ENCODE measurements around the gene ACADM.

DNA sequence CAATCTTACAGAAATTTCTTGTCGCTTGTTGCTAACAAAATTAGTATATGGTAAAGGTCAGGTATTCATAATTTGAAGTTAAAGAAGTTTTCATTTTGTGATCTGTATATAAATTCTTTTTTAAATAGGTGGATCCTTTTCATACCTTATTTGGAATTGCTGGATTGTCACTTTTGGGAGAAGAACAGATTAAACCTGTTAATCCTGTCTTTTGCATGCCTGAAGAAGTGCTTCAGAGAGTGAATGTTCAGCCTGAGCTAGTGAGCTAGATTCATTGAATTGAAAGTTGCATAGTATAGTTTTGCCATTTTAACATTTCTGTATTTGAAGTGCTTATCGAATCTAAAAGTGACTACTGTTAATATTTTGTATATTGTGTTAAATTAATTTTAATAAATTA, 69.9 kb downstream of the ACADM start:
- TF ChIP-seq POLR2A (IDR thresholded peaks at IDR 0.05) = no peak
- TF ChIP-seq, protein P1, sequence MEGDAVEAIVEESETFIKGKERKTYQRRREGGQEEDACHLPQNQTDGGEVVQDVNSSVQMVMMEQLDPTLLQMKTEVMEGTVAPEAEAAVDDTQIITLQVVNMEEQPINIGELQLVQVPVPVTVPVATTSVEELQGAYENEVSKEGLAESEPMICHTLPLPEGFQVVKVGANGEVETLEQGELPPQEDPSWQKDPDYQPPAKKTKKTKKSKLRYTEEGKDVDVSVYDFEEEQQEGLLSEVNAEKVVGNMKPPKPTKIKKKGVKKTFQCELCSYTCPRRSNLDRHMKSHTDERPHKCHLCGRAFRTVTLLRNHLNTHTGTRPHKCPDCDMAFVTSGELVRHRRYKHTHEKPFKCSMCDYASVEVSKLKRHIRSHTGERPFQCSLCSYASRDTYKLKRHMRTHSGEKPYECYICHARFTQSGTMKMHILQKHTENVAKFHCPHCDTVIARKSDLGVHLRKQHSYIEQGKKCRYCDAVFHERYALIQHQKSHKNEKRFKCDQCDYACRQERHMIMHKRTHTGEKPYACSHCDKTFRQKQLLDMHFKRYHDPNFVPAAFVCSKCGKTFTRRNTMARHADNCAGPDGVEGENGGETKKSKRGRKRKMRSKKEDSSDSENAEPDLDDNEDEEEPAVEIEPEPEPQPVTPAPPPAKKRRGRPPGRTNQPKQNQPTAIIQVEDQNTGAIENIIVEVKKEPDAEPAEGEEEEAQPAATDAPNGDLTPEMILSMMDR (IDR thresholded peaks at IDR 0.05) = no peak
